ENCODE measurements around the gene RPP40.

RPP40 gene

DNA sequence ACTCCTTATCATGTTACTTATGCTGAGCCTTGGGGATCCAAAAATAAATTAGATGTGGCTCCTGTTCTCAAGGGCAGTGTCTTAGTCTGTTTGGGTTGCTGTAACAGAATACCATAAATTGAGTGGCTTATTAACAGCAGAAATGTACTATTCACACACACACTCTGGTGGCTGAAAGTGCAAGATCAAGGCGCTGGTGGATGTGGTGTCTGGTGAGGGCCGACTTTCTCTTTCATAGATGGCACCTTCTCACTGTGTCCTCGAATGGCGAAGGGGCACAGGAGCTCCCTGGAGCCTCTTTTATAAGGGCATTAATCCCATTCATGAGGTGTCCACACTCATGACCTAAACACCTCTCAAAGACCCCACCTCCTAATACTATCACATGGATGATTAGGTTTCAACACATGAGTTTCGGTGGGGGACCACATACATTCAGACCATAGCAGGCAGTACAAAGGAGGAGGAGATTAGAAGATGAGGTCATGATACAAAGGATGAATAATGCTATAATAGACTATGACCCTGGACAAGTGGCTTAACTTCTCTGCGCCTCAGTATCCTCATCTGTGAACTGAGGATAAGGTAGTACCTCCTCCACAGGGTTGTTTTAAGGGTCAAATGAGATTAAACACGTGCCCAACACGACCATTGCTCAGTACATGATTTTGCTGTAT, 34.1 kb downstream of the RPP40 start:
- no peak for DNase-seq (ENCODE audit: low spot score)

DNA sequence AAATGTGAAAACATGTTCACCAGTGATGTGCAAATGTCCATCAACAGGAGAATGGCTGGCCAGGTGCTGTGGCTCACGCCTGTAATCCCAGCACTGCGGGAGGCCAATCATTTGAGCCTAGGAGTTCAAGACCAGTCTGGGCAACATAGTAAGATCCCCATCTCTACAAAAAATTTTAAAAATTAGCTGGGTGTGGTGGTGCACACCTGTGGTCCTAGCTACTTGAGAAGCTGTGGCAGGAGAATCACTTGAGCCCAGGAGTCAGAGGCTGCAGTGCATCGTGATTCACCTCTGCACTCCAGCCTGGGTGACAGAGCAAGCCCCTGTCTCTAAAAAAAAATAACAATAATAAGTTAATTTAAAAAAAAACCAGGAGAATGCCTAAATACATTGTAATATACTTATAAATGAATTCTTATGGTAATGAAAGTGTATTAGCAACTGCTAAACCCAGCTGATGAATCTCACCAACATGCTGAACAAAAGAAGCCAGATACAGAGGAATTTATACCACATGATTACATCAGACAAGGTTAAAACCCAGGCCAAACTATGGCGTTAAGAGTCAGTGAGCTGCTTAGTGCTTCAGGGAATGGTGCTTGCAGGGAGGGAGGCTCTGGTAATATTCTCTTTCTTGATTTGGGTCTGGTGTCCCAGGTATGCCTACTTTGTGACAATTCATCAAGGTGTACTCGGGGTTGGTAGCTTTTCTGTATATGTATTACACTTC, 36.4 kb downstream of the RPP40 start:
- DNase-seq (ENCODE audit: low spot score) = no peak

DNA sequence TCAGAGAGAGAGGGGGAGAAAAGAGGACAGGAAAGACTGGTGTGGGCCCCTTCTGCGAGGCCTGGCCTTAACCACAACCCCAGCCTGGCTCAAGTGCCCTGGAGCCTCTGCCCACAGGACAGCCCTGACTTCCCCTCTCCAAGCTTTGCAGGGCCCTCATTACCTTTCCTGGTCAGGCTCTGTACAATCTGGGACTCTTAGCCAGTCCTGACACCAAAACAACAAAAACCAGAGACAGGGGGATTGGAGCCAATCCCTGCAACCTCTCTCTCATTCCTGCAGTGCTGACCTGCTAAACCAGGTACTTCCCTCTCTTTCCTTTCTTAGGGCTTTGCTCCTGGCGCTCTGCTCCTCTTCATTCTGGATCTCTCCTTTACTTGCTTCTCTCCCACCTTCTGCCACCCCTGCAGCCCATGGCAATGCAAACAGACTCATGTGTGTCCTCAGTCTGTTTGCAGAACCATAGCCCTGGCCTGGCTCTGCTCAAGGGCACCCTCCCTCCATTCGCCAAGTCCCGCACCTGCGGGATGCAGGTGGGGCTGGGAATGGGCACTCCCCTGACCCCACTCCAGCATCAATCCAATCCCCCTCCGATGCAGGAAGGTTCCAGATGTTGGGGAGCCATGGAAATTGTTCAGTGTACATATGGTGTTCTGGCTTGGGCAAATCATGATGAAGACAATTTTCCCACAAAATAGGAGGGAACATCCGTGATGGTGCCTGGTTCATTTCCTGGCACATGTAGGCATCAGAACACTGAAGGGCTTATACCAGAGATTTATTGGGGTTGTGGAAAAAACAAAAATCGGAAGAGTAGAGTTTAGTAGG, 38.1 kb downstream of the RPP40 start:
- DNase-seq (ENCODE audit: low spot score) = no peak

DNA sequence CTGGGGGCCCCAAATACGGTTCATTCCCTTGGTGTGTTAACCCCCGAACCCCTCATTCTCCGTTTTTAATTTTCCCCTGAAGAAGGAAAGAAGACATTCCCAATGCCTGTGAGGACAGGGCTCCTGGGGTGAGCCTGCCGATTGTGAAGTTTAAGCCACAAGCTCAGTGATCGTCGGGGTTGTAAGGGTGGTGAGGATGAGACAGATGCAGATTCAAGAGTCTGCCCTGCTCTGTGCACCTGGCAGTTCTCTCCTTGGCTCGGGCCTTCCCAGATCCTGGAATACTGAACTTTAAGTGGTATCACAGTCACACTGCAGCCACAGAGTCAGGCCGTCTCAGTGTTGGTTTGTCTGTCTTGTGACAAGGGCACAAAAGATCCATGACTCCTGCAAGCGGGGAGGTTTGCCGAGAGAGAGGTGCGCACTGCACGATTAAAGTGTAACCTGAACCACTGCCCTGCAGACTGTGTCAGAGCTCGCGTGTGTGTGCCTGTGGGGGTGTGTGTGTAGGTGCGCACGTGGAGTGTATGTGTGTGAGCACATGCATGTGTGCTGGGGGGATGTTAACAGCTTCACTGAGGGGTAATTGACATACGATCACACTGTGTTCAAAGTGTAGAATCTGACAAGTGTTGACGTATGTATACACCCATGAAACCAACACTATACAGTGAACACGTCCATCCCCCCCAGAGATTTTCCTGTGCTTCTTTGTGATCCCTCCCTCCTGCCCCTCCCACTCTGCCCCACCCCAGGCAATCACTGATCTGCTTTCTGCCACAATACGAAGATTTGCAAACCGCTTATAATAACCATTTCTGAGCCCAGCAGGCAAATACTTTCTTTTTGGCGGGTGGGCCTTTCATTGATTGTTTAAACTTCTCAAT, 38.9 kb downstream of the RPP40 start:
- no peak for DNase-seq (ENCODE audit: low spot score)

DNA sequence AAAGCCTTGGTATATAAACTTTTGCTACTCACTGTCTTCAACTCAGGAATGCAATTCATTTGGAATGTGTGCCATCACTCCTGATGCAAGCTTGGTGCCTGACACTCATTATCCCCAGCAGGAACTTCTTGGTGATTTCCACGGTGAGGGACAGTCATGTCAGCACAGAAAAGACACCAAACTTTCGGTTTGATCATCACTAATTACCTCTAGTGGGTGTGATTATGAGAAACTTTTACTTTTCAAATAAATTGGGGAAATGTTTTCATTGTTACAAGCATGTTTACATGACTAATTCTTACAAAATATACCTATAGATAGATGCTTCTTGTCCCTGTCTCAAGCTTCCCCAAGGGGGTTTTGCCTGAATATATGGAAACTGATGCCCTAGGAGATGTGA, 40.9 kb downstream of the RPP40 start:
- DNase-seq (ENCODE audit: low spot score) = no peak

GRCh38 chr6:4961322-4962168, 42.3 kb downstream of the RPP40 start:
- no peak for DNase-seq (ENCODE audit: low spot score)

GRCh38 chr6:4958624-4959023, 45.2 kb downstream of the RPP40 start:
- DNase-seq (ENCODE audit: low spot score) = no peak

- no peak for DNase-seq (ENCODE audit: low spot score)
Observed at GRCh38 chr6:4957521-4958231, 46.2 kb downstream of the RPP40 start.

DNA sequence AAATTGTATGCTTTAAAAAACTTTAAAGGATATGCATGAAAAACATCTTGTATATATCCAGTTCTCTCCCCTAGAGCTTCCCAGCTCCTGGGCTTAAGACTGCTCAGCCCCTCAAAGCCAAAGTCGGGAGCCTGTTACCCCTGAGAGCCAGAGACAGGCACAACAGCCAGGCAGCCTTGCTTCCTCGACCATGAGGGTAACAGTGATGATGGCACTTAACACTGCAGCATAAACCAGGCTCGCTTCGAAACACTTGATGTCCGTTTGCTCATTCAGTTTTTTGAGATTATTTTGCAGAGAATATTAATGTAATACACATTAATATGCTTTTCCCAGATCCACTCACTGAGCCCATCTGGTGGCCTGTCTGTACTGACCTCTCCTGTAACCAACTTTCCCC, 47.2 kb downstream of the RPP40 start:
- no peak for DNase-seq (ENCODE audit: low spot score)

DNA sequence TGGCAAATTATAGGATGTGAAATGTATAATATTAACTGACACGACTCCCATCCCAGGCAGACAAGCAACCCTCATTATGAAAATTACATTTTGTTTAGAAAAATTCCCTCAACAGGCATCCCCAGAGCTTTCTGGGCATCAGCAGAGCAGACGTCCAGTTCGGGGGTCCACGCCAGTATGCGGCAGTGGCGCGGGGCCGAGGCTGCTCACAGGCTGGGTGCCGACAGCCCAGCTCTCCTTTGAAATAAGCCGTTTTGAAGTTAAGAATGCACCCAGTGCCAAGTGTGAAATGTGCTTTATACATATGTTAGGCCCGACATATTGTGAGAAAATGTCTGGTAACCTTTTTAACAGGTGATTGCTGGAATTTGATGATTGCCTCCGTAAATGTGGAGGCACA, 50.4 kb downstream of the RPP40 start:
- DNase-seq (ENCODE audit: low spot score) = no peak

DNA sequence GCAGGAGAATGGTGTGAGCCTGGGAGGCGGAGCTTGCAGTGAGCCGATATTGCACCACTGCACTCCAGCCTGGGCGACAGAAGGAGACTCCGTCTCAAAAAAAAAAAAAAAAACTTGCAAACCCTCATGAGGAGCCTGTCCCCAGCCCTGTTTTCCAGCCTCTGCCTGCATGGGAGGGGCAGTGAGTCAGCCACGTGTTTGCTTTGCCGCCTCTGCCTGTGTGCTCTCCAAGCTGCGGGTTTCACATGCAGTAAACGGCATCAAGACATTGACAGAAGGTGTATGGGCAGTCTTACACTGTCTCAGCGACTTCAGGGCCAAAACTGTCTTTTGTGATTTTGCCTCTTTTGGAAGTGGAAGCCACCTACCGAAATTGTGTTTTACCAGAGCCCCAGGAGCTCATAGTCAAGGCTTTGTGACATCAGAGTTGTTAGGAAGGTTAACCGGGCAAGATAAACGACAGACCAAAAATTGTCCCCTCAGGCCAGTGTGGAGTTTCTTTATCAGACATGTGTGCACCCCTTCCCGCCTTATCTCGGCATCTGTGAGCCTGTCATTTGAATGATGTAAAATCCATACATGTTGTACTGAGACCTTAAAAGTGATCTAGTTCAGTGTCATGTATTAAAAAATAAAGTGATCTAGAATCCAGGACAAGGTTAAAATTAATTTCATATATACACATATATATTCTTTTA, 52.9 kb downstream of the RPP40 start:
- no peak for DNase-seq (ENCODE audit: low spot score)

- no peak for DNase-seq (ENCODE audit: low spot score)
Observed at GRCh38 chr6:4950076-4950475, 53.8 kb downstream of the RPP40 start.

- DNase-seq (ENCODE audit: low spot score) = no peak
Observed at GRCh38 chr6:4948781-4949450, 54.9 kb downstream of the RPP40 start.

DNA sequence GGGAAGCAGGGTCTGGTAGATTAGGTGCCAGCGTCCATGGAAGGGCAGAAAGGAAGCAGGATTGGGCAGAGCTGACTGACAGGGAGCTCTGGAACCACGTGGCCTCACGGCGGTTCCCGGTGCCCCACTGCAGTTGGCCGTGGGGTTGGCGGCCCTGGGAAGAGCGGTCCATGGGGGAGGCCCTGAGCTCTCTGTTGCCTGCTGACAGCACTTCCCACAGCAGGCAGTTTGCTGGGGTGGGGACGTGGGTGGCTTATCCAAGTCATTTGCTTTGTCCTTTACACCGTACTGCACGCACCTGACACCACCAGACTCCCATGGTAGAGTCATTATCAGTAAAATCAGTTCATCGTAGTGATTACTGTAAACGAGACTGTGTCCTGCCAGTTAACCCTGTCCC, 56.1 kb downstream of the RPP40 start:
- no peak for DNase-seq (ENCODE audit: low spot score)

DNA sequence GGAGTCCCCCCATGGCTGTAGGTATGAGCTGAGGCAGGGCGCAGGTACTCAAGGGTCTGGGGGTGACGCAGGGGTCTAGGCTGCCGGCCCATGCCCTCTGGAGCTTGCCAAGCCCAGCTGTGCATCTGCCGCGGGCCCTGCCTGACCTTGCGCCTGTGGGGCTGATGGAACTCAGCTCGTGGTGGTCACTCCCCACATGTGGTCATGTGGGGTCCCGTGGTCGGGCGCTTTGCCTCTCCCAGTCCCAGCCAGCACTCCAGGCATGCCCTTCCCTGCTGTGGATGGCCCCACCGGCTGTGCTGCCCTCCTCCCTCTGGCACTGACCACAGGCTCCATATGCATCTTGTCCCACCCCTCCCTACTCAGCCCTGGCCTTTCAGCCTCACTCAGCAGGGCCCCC, 57.3 kb downstream of the RPP40 start:
- DNase-seq (ENCODE audit: low spot score) = no peak
